ENCODE measurements around the gene ECM1.

ECM1 gene

DNA sequence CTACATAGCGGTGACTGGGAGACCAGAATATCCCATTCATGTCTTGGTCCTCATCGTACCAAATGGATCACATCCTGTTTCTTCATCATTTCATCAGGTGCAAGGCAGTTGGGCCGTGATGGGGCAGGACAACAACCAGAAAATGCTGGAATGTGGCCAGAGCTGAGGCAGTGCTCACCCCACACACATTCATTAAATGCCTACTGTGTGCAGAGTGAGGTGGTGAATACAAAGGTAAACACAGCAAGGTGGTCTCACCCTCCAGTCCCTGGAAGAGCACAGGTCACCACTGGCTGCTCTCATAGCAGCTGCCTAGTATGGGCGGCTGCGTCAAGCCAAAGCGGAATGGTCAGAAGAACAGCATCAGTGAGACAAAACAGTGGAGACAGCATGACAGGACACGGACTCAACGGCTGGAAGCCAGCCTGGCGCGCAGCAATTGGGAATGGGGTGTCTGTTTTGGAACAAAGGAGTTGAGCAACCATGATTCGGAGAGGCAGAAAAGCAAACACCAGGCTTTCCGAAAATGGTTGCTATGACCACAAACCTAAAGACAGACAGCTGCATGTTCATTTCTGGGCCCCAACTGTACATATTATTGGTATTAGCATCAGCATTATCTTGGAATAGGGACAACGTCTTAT lies 35.7 kb downstream of the ECM1 start:
- Histone ChIP-seq H3K9me2 (replicated peaks; ENCODE audit: low read depth, low read length) (no peaks in the 10 kb centered on the region), H3K4me3 (ENCODE audit: low read length, poor library complexity, severe bottlenecking) (no peak overlapping the region), H3F3A (ENCODE audit: low read depth) (no peaks in the 10 kb centered on the region), H3K27me3 (ENCODE audit: insufficient read depth, low read length, poor library complexity, severe bottlenecking) (no peaks in the 10 kb centered on the region), H3K9ac (ENCODE audit: low read depth, low read length, poor library complexity, severe bottlenecking) (no peak overlapping the region), H3K36me3 (ENCODE audit: insufficient read depth, low read length) (no peaks in the 10 kb centered on the region), H3K9me3 (ENCODE audit: insufficient read depth, low read depth, low read length) (no peaks in the 10 kb centered on the region), H3K4me1 (ENCODE audit: insufficient read depth, low read length, poor library complexity, severe bottlenecking) (no peaks in the 10 kb centered on the region), H3K4me2 (ENCODE audit: low read depth, low read length, poor library complexity, severe bottlenecking) (no peak overlapping the region), H4K20me1 (ENCODE audit: insufficient read depth, low read length, poor library complexity, severe bottlenecking) (no peaks in the 10 kb centered on the region), H2AFZ (ENCODE audit: low read length) (no peak overlapping the region), H3K79me2 (ENCODE audit: insufficient read depth, low read length) (no peaks in the 10 kb centered on the region)
- TF ChIP-seq, protein P1, sequence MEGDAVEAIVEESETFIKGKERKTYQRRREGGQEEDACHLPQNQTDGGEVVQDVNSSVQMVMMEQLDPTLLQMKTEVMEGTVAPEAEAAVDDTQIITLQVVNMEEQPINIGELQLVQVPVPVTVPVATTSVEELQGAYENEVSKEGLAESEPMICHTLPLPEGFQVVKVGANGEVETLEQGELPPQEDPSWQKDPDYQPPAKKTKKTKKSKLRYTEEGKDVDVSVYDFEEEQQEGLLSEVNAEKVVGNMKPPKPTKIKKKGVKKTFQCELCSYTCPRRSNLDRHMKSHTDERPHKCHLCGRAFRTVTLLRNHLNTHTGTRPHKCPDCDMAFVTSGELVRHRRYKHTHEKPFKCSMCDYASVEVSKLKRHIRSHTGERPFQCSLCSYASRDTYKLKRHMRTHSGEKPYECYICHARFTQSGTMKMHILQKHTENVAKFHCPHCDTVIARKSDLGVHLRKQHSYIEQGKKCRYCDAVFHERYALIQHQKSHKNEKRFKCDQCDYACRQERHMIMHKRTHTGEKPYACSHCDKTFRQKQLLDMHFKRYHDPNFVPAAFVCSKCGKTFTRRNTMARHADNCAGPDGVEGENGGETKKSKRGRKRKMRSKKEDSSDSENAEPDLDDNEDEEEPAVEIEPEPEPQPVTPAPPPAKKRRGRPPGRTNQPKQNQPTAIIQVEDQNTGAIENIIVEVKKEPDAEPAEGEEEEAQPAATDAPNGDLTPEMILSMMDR (conservative IDR thresholded peaks at IDR 0.05; ENCODE audit: low read length) = no peak
- no peak for TF ChIP-seq EZH2phosphoT487 (IDR thresholded peaks at IDR 0.05; ENCODE audit: borderline replicate concordance)

- Histone ChIP-seq H3K4me1 (ENCODE audit: insufficient read depth, low read length, poor library complexity, severe bottlenecking) (no peaks in the 10 kb centered on the region), H3K9ac (ENCODE audit: low read depth, low read length, poor library complexity, severe bottlenecking) (no peak overlapping the region), H3K9me3 (ENCODE audit: insufficient read depth, low read depth, low read length) (no peaks in the 10 kb centered on the region), H3K27me3 (ENCODE audit: insufficient read depth, low read length, poor library complexity, severe bottlenecking) (no peaks in the 10 kb centered on the region), H3F3A (ENCODE audit: low read depth) (no peaks in the 10 kb centered on the region), H2AFZ (ENCODE audit: low read length) (no peak overlapping the region), H3K9me2 (replicated peaks; ENCODE audit: low read depth, low read length) (no peaks in the 10 kb centered on the region), H4K20me1 (ENCODE audit: insufficient read depth, low read length, poor library complexity, severe bottlenecking) (no peaks in the 10 kb centered on the region), H3K4me2 (ENCODE audit: low read depth, low read length, poor library complexity, severe bottlenecking) (no peak overlapping the region), H3K36me3 (ENCODE audit: insufficient read depth, low read length) (no peaks in the 10 kb centered on the region), H3K79me2 (ENCODE audit: insufficient read depth, low read length) (no peaks in the 10 kb centered on the region), H3K4me3 (ENCODE audit: low read length, poor library complexity, severe bottlenecking) (no peak overlapping the region)
- TF ChIP-seq EZH2phosphoT487 (IDR thresholded peaks at IDR 0.05; ENCODE audit: borderline replicate concordance) = no peak
- TF ChIP-seq, protein P1 (conservative IDR thresholded peaks at IDR 0.05; ENCODE audit: low read length) = no peak
Measured at GRCh38 chr1:150544204-150544603, 36.3 kb downstream of the ECM1 start.

GRCh38 chr1:150545486-150546032 lies 37.6 kb downstream of the ECM1 start:
- no peaks in the 10 kb centered on the region for H3K9me3 ChIP-seq (ENCODE audit: insufficient read depth, low read depth, low read length)
- TF ChIP-seq EZH2phosphoT487 (IDR thresholded peaks at IDR 0.05; ENCODE audit: borderline replicate concordance) = no peak
- TF ChIP-seq, protein P1 (conservative IDR thresholded peaks at IDR 0.05; ENCODE audit: low read length) = no peak
- no peaks in the 10 kb centered on the region for H3K9me2 ChIP-seq (replicated peaks; ENCODE audit: low read depth, low read length)
- no peaks in the 10 kb centered on the region for H3K4me1 ChIP-seq (ENCODE audit: insufficient read depth, low read length, poor library complexity, severe bottlenecking)
- no peaks in the 10 kb centered on the region for H3K79me2 ChIP-seq (ENCODE audit: insufficient read depth, low read length)
- no peak overlapping the region for H3K9ac ChIP-seq (ENCODE audit: low read depth, low read length, poor library complexity, severe bottlenecking)
- no peaks in the 10 kb centered on the region for H3F3A ChIP-seq (ENCODE audit: low read depth)
- no peaks in the 10 kb centered on the region for H3K36me3 ChIP-seq (ENCODE audit: insufficient read depth, low read length)
- H3K27me3 ChIP-seq (ENCODE audit: insufficient read depth, low read length, poor library complexity, severe bottlenecking) = no peaks in the 10 kb centered on the region
- no peak overlapping the region for H3K4me3 ChIP-seq (ENCODE audit: low read length, poor library complexity, severe bottlenecking)
- H4K20me1 ChIP-seq (ENCODE audit: insufficient read depth, low read length, poor library complexity, severe bottlenecking) = no peaks in the 10 kb centered on the region
- H3K4me2 ChIP-seq (ENCODE audit: low read depth, low read length, poor library complexity, severe bottlenecking) = no peak overlapping the region
- H2AFZ ChIP-seq (ENCODE audit: low read length) = no peak overlapping the region
